Fibroblast of lung (primary cell): Measurements from ENCODE around the gene TRAF3. TPM values are rescaled to one million over a fixed set of nuclear protein-coding genes. Genes with fewer than 3 reads are reported as not detected.

Source experiments
- DNase-seq, 2 donors: peaks; one replicate each; pipeline versions ENCODE4 v3.0.0 to v3.0.0-alpha.2; 2010; ENCODE audit warnings: low read depth in 2 of 2
- H2AFZ ChIP-seq: 2 replicates; pipeline ENCODE4 v1.5.1; 2012; ENCODE audit warnings: low read length, control low read depth, inconsistent platforms
- H3K27ac ChIP-seq: 2 replicates; pipeline ENCODE4 v1.5.1; 2011; ENCODE audit warnings: low read length, control low read depth; ENCODE audit not compliant: insufficient read depth
- H3K27me3 ChIP-seq: 2 replicates; pipeline ENCODE4 v1.5.1; 2011; ENCODE audit warnings: mild to moderate bottlenecking, low read length; ENCODE audit not compliant: control insufficient read depth, insufficient read depth
- H3K36me3 ChIP-seq: 2 replicates; pipeline ENCODE4 v1.5.1; 2011; ENCODE audit warnings: low read length; ENCODE audit not compliant: control insufficient read depth, insufficient read depth
- H3K4me1 ChIP-seq: 2 replicates; pipeline ENCODE4 v1.5.1; 2011; ENCODE audit warnings: low read length; ENCODE audit not compliant: control insufficient read depth, insufficient read depth; ENCODE audit errors: extremely low read depth
- H3K4me2 ChIP-seq: 2 replicates; pipeline ENCODE4 v1.5.1; 2011; ENCODE audit warnings: low read length, control low read depth; ENCODE audit not compliant: insufficient read depth; ENCODE audit errors: extremely low read depth
- H3K4me3 ChIP-seq, 4 experiments: fragments of 200-600 bp in 1 of 4; sonication (generic) in 1 of 4; replicated peaks in 1 of 4; 2 replicates each; pipeline ENCODE4 v1.5.1; 2011 to 2016; ENCODE audit warnings: low read length in 4 of 4, low read depth in 3 of 4, mild to moderate bottlenecking in 3 of 4, control low read depth in 2 of 4, inconsistent platforms in 1 of 4, mixed read lengths in 1 of 4; ENCODE audit not compliant: insufficient read depth in 1 of 4; ENCODE audit errors: control extremely low read depth in 1 of 4
- H3K79me2 ChIP-seq: 2 replicates; pipeline ENCODE4 v1.5.1; 2012; ENCODE audit warnings: mild to moderate bottlenecking, low read length, inconsistent platforms; ENCODE audit not compliant: control insufficient read depth, insufficient read depth
- H3K9ac ChIP-seq: 2 replicates; pipeline ENCODE4 v1.5.1; 2011; ENCODE audit warnings: mild to moderate bottlenecking, low read length, control low read depth; ENCODE audit not compliant: insufficient read depth
- H3K9me3 ChIP-seq: 2 replicates; pipeline ENCODE4 v1.5.1; 2012; ENCODE audit warnings: low read depth, low read length; ENCODE audit not compliant: control insufficient read depth, insufficient read depth
- H4K20me1 ChIP-seq: 2 replicates; pipeline ENCODE4 v1.5.1; 2011; ENCODE audit warnings: low read length; ENCODE audit not compliant: control insufficient read depth, insufficient read depth; ENCODE audit errors: extremely low read depth
- EZH2 ChIP-seq: IDR thresholded peaks from 2 replicates; pipeline ENCODE4 v1.5.1; 2012; ENCODE audit warnings: low read length, control low read depth, mild to moderate bottlenecking; ENCODE audit errors: missing control alignments
- polyA plus RNA-seq, 2 donors: library from polyadenylated mRNA; depleted of rRNA in 1 of 2; stranded (reverse) in 1 of 2; unstranded in 1 of 2; fragments of >200 nt; gene quantifications; 2 replicates each; pipeline ENCODE4 v1.2.1, GENCODE V29; 2011 to 2012; ENCODE audit warnings: missing spikeins in 1 of 2
- total RNA-seq: library from RNA; depleted of rRNA; stranded (reverse); fragments of >200 nt; gene quantifications from 2 replicates; pipeline ENCODE4 v1.2.1, GENCODE V29; 2014
- TF ChIP-seq, protein P1 (sequence below), 2 donors: IDR thresholded peaks in 1 of 2; conservative IDR thresholded peaks in 1 of 2; 1 replicate in 1 of 2; 2 replicates in 1 of 2; pipeline ENCODE4 v1.5.1; 2011 to 2012; ENCODE audit warnings: low read length in 2 of 2, control low read depth in 1 of 2, inconsistent platforms in 1 of 2, low read depth in 1 of 2, mild to moderate bottlenecking in 1 of 2

Gene TRAF3
- total and polyA plus RNA-seq, 2 donors (not counting 1 experiment from before 2014, with no cell fraction given) = 12.1 to 14.4 TPM

DNA sequence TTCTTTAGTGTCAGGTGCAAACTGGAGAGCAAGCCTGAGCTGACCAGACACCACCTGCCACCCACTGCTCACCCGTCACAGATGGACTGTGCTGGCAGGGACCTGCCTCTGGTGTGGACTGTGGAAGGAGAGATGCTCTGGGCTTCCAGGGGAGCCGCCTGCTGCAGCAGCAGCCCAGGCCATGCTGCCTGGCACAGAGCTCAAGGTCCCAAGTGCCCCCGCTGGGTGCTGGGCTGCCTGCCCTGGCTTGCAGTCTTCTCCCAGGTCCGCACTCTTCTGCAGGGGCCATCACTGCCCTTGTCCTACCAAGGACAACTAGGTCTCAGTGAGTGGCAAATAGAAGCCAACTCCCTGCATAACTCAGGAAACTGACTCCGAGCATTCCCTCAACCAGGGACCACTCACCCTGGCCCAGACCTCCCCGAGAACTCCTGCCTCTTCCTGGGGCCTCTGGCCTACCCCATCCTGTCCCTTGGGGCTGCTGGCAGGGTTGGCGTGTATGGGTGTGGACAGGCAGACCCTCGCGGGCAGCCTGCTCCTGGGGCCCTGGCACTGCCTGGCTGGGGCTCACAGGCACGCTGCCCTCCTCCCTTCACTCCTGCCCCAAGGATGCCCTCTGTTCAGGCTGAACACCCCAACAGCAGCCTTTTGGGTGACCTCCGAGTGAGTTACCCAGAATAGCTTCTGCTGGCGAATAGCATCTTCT, 154.5 kb downstream of the TRAF3 start:
- no peaks in the 10 kb centered on the region for H4K20me1 ChIP-seq
- no peak overlapping the region for H3K4me2 ChIP-seq
- H3K4me1 ChIP-seq = peaks cover 5% of the 10 kb centered on the region
- H3K79me2 ChIP-seq = no peaks in the 10 kb centered on the region
- peaks cover 2% of the 10 kb centered on the region for H3K36me3 ChIP-seq
- H3K4me3 ChIP-seq = no peak overlapping the region
- no peak overlapping the region for H3K9ac ChIP-seq
- H2AFZ ChIP-seq = no peak overlapping the region
- no peak overlapping the region for H3K27ac ChIP-seq
- peaks cover 29% of the 10 kb centered on the region for H3K27me3 ChIP-seq
- no peaks in the 10 kb centered on the region for H3K9me3 ChIP-seq
- TF ChIP-seq, protein P1, sequence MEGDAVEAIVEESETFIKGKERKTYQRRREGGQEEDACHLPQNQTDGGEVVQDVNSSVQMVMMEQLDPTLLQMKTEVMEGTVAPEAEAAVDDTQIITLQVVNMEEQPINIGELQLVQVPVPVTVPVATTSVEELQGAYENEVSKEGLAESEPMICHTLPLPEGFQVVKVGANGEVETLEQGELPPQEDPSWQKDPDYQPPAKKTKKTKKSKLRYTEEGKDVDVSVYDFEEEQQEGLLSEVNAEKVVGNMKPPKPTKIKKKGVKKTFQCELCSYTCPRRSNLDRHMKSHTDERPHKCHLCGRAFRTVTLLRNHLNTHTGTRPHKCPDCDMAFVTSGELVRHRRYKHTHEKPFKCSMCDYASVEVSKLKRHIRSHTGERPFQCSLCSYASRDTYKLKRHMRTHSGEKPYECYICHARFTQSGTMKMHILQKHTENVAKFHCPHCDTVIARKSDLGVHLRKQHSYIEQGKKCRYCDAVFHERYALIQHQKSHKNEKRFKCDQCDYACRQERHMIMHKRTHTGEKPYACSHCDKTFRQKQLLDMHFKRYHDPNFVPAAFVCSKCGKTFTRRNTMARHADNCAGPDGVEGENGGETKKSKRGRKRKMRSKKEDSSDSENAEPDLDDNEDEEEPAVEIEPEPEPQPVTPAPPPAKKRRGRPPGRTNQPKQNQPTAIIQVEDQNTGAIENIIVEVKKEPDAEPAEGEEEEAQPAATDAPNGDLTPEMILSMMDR (conservative IDR thresholded peaks at IDR 0.05 in 1 of 2, IDR thresholded peaks at IDR 0.05 in 1 of 2; ENCODE audit: low read depth in 1 of 2, low read length in 2 of 2) = no peak
- TF ChIP-seq EZH2 = no peak
- DNase-seq = no peak

DNA sequence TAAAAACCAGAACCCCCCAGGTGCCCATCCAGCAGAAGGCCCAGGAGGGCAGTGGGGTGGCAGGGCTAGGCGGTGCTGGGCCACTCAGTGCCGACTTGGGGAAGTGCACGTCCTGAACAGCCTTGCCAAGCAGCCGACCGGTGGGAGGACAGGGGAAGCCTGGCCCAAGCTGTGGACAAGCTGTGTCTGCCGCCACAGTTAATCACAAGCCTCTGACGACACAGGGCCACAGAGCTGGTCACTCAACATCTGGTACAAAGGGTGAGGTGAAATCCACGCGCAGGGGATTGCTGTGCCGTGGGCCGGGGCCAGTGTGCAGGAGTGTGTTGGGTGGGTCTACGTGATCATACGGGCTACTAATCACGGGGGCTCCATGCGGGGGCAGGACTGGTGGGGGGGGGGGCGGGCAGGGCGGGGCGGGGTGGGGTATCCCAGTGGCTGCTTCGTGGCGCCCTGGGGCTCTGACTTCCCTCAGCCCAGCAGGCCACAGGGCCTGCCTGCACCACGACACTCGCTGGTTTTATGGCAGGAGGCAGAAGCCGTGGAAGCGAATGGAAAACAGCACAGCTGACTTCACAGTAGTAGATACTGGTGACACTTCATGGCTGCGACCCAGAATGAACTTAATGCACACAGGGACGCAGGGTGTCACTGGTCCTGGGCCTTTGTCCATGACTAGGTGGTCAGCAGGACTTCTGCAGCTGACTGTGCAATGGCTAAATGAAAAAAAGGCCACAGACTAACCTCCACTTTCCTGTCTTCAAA, 155.4 kb downstream of the TRAF3 start:
- Histone ChIP-seq H3K27me3 (peaks cover 29% of the 10 kb centered on the region), H2AFZ (no peak overlapping the region), H3K4me1 (peaks cover 5% of the 10 kb centered on the region), H4K20me1 (no peaks in the 10 kb centered on the region), H3K9me3 (no peaks in the 10 kb centered on the region), H3K9ac (no peak overlapping the region), H3K4me2 (no peak overlapping the region), H3K27ac (no peak overlapping the region), H3K36me3 (peaks cover 6% of the 10 kb centered on the region), H3K79me2 (no peaks in the 10 kb centered on the region), H3K4me3 (no peak overlapping the region)
- DNase-seq = no peak
- TF ChIP-seq, protein P1 (conservative IDR thresholded peaks at IDR 0.05 in 1 of 2, IDR thresholded peaks at IDR 0.05 in 1 of 2; ENCODE audit: low read depth in 1 of 2, low read length in 2 of 2) = no peak
- TF ChIP-seq EZH2 = no peak

DNA sequence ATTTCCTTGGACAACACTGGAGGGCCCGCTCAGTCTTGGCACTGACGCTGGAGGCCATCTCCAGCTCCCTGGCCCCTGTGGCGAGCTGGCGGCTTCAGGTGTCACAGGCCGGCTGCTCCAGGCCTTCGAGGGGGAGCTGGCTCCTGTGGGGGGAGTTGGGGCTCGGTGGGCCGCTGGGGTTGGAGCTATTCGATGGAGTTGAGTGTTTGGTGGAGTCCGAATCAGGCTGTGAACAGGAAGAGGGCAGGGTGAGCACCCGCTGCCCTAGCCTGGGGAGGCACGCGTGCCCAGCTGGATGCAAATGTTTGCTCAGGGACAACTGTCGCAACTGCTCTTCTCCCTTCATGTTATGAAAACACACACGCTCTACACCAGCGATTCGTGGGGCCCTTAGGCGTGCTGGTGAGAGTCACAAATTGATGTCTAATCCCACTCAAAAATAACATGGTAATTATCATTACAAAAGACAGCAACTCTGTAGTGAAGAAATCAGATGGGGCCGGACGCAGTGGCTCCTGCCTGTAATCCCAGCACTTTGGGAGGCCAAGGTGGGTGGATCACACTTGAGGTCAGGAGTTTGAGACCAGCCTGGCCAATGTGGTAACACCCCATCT, 156.5 kb downstream of the TRAF3 start:
- peaks cover 3% of the 10 kb centered on the region for H3K4me1 ChIP-seq
- H3K79me2 ChIP-seq = no peaks in the 10 kb centered on the region
- H4K20me1 ChIP-seq = no peaks in the 10 kb centered on the region
- H3K27me3 ChIP-seq = peaks cover 19% of the 10 kb centered on the region
- no peak for DNase-seq
- peaks cover 13% of the 10 kb centered on the region for H3K36me3 ChIP-seq
- no peak overlapping the region for H3K4me2 ChIP-seq
- no peak overlapping the region for H3K9ac ChIP-seq
- H3K4me3 ChIP-seq = no peak overlapping the region
- TF ChIP-seq, protein P1 (conservative IDR thresholded peaks at IDR 0.05 in 1 of 2, IDR thresholded peaks at IDR 0.05 in 1 of 2; ENCODE audit: low read depth in 1 of 2, low read length in 2 of 2) = no peak
- no peak for TF ChIP-seq EZH2
- H3K27ac ChIP-seq = no peak overlapping the region
- no peaks in the 10 kb centered on the region for H3K9me3 ChIP-seq
- no peak overlapping the region for H2AFZ ChIP-seq
